ENCODE measurements around the gene NDUFV1.

DNA sequence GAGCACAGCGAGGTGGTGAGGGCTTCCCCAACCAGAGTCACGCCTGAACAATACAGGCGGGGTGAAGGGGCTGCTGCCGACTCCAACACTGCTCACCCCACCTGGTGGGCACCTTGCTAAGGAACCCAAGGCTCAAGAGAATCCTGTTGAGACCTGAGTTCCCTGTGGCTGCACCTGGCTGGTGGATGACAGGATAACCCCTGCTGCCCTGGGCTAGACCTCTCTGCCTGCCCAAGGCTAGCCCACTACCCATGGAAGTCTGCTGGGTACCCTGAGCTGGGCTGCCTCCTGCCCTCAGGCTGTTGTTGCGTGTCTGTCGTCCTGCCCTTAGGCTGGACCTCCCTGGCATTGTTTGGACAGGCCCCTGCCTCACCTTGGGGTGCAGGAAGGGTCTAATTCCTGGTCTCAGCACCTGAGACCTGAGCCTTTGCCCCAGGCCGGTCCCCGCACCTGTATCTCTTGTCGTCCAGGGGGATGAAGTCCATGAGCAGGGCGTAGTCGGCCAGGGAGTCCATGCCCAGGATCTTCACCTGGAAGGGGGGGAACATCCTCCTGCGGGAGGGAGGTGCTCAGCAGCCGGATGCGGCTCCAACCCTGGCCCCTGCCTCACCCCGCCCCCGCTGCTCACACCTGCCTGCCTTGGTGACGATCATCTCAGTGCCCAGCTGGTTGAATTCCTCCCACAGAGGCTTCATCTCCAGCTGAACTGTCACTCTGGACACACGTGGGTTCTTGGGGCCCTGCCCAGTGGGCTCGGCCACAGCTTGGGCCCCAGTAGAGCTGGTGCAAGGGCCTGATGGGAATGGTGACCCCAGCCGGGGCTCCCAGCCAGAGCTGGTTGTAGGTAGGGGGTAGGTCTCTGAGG is 27.9 kb downstream of the NDUFV1 start:
- TF ChIP-seq, protein P1, sequence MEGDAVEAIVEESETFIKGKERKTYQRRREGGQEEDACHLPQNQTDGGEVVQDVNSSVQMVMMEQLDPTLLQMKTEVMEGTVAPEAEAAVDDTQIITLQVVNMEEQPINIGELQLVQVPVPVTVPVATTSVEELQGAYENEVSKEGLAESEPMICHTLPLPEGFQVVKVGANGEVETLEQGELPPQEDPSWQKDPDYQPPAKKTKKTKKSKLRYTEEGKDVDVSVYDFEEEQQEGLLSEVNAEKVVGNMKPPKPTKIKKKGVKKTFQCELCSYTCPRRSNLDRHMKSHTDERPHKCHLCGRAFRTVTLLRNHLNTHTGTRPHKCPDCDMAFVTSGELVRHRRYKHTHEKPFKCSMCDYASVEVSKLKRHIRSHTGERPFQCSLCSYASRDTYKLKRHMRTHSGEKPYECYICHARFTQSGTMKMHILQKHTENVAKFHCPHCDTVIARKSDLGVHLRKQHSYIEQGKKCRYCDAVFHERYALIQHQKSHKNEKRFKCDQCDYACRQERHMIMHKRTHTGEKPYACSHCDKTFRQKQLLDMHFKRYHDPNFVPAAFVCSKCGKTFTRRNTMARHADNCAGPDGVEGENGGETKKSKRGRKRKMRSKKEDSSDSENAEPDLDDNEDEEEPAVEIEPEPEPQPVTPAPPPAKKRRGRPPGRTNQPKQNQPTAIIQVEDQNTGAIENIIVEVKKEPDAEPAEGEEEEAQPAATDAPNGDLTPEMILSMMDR (IDR thresholded peaks at IDR 0.05 in 8 of 11, conservative IDR thresholded peaks at IDR 0.05 in 3 of 11), result no peak
- TF ChIP-seq POLR2AphosphoS5 (IDR thresholded peaks at IDR 0.05) (no peak), POLR2A (IDR thresholded peaks at IDR 0.05) (no peak)

All from spleen (tissue), 7 donors.